Measurements from ENCODE around the gene USP6NL.

GRCh38 chr10:11431216-11431555 lies 180.3 kb downstream of the USP6NL start:
- TF ChIP-seq CTCF (conservative IDR thresholded peaks at IDR 0.05; ENCODE audit: low read depth, low read length) (no peak), EZH2phosphoT487 (IDR thresholded peaks at IDR 0.05; ENCODE audit: borderline replicate concordance, low read length) (no peak)

Data from PC-3 (cell line).